ENCODE measurements around the gene MBD3. TPM values are rescaled to one million over a fixed set of nuclear protein-coding genes. Genes with fewer than 3 reads are reported as not detected.
"Not testable (repeated sequence)": the region's sequence is repeated elsewhere in the genome, so short reads cannot be mapped to it uniquely, and the experiment has no call there.

Gene MBD3
- total and polyA plus RNA-seq, 3 donors from 2014 or later, result 78.3 to 153 (median 146) TPM

DNA sequence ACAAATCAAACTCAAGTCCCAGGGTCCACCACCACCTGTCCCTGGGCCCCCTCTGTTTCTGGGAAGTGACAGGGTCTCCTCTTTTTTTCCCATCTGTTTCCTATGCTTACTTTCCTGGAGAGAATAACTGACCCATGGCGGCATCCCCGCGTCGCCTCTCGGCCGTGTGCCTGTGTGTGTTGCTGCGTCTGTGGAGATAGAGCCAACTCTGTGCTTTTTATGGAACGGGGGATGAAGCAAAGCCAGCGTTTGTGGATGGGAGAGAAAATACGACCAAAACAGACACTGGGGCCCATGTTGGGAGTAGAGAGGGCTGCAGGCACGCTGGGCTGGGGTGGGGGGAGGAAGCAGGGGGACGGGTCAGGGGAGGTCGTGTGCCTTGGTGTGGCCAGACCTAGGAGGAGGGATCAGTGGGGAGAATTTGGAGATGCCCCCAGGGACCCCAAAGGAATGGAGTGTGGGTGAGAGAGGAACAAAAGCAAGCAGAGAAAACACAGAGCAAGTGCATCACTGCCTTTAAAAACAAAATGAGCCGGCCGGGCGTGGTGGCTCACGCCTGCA is 52.2 kb downstream of the MBD3 start:
- H3K4me1 ChIP-seq, result peaks cover 42% of the 10 kb centered on the region
- intact Hi-C loops (cut with DNase I; ENCODE audit: low total_unique reads), result loop anchor here (10.0 kb wide), 2 partner anchors 134 to 224 kb away; no protein-coding TSS in a partner anchor

DNA sequence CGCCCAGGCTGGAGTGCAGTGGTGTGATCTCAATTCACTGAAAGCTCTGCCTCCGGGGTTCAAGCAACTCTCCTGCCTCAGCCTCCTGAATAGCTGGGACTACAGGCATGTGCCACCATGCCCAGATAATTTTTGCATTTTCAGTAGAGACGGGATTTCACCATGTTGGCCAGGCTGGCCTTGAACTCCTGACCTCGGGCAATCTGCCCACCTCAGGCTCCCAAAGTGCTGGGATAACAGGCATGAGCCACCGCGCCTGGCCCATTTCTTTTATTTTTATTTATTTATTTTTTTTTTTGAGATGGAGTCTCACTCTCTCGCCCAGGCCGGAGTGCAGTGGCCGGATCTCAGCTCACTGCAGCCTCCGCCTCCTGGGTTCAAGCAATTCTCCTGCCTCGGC is 52.9 kb downstream of the MBD3 start:
- H3K27me3 ChIP-seq; H3K9me3 ChIP-seq; DNase-seq; H3K36me3 ChIP-seq (ENCODE audit: low read depth, missing control alignments); H3K4me3 ChIP-seq: not testable (repeated sequence)
- Histone ChIP-seq H3K27ac (peak overlapping the region; percentile 45 to 53), H3K4me1 (peaks cover 42% of the 10 kb centered on the region)
- intact Hi-C loops (cut with DNase I; ENCODE audit: low total_unique reads), result loop anchor here (10.0 kb wide), 2 partner anchors 135 to 225 kb away; no protein-coding TSS in a partner anchor
- 46 to 47% methylated on average over 9 to 11 of the region's 11 CpGs for WGBS, 2 donors

More for the DNA sequence above, 52.2 kb downstream of the MBD3 start:
- Histone ChIP-seq H3K27ac (peak overlapping the region; percentile 24 to 53), H3K27me3 (no peaks in the 10 kb centered on the region), H3K36me3 (ENCODE audit: low read depth, missing control alignments) (no peaks in the 10 kb centered on the region), H3K9me3 (no peaks in the 10 kb centered on the region), H3K4me3 (no peak overlapping the region)
- DNase-seq, result peak; percentile 67
- WGBS, 2 donors, result 32 to 43% methylated on average over 17 of the region's 17 CpGs
- TF ChIP-seq, protein P1, sequence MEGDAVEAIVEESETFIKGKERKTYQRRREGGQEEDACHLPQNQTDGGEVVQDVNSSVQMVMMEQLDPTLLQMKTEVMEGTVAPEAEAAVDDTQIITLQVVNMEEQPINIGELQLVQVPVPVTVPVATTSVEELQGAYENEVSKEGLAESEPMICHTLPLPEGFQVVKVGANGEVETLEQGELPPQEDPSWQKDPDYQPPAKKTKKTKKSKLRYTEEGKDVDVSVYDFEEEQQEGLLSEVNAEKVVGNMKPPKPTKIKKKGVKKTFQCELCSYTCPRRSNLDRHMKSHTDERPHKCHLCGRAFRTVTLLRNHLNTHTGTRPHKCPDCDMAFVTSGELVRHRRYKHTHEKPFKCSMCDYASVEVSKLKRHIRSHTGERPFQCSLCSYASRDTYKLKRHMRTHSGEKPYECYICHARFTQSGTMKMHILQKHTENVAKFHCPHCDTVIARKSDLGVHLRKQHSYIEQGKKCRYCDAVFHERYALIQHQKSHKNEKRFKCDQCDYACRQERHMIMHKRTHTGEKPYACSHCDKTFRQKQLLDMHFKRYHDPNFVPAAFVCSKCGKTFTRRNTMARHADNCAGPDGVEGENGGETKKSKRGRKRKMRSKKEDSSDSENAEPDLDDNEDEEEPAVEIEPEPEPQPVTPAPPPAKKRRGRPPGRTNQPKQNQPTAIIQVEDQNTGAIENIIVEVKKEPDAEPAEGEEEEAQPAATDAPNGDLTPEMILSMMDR (IDR thresholded peaks at IDR 0.05), result no peak
- TF ChIP-seq POLR2A (IDR thresholded peaks at IDR 0.05), result no peak

DNA sequence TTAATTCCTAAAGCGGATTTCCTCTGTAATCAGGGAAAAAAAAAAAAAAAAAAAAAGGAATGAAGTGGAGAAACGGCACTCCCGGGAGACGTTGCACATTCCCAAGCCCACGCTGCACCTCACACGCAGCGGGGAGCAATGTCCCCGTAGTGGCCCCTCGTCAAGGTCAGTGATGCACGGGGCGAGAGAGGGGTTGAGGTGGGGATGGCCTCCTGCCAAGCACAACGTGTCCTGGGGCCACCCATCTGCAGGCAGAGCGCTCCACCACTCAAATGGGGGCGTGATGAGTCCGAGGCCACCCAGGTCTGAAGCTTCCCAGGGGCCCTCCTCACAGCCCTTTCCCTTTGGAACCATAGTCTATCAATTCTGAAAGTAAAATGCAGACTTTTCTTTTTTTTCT is 53.7 kb downstream of the MBD3 start:
- H3K36me3 ChIP-seq (ENCODE audit: low read depth, missing control alignments), result no peaks in the 10 kb centered on the region
- 21 to 24% methylated on average over 15 of the region's 15 CpGs for WGBS, 2 donors
- peaks cover 42% of the 10 kb centered on the region for H3K4me1 ChIP-seq
- no peak for TF ChIP-seq POLR2A (IDR thresholded peaks at IDR 0.05)
- TF ChIP-seq, protein P1 (IDR thresholded peaks at IDR 0.05), result no peak
- no peak overlapping the region for H3K4me3 ChIP-seq
- H3K9me3 ChIP-seq, result no peaks in the 10 kb centered on the region
- H3K27ac ChIP-seq, result peak overlapping the region; percentile 45 to 50
- peak; percentile 81 for DNase-seq
- intact Hi-C loops (cut with DNase I; ENCODE audit: low total_unique reads), result no loop called here
- H3K27me3 ChIP-seq, result no peaks in the 10 kb centered on the region

DNA sequence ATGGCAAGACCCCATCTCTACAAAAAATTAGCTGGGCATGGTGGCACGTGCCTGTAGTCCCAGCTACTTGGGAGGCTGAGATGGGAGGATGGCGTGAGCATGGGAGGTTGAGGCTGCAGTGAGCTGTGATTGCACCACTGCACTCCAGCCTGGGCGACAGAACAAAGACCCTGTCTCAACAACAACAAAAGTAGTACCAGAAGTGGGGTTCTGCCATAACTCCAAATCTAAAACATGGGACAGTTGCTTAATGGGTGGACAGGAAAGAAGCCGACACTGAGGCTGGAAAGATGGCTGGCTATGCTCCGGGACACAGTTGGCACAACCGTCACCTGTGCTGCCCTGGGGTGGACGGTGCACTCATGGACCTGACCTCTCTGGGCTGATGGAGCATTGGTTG is 57.0 kb downstream of the MBD3 start:
- peaks cover 22% of the 10 kb centered on the region for H3K4me1 ChIP-seq
- H3K27ac ChIP-seq; H3K4me3 ChIP-seq; DNase-seq; H3K36me3 ChIP-seq (ENCODE audit: low read depth, missing control alignments); H3K9me3 ChIP-seq; intact Hi-C loops (cut with DNase I; ENCODE audit: low total_unique reads); H3K27me3 ChIP-seq: not testable (repeated sequence)
- 89 to 93% methylated on average over 6 to 7 of the region's 7 CpGs for WGBS, 2 donors

DNA sequence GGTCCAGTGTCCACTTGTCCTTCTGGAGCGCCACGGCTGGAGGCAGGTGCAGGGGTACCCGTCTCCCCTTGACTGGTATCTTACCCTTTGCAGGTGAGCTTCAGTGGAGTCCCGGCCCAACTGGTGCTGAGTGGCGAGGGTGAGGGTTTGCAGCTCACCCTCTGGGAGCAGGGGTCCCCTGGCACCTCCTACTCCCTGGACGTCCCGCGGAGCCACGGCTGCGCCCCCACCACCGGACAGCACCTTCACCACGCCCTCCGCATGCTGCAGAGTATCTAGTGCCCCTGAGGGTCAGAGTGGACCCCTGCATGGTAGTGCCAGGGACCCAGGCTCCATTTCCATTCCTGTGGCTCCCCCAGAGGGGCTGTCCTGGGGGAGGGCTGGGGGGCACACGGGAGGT is 57.7 kb downstream of the MBD3 start:
- H3K4me1 ChIP-seq, result peaks cover 16% of the 10 kb centered on the region
- no peak for DNase-seq
- H3K36me3 ChIP-seq (ENCODE audit: low read depth, missing control alignments), result no peaks in the 10 kb centered on the region
- TF ChIP-seq, protein P1 (IDR thresholded peaks at IDR 0.05), result no peak
- no peak for TF ChIP-seq POLR2A (IDR thresholded peaks at IDR 0.05)
- intact Hi-C loops (cut with DNase I; ENCODE audit: low total_unique reads), result no loop called here
- H3K27me3 ChIP-seq, result no peaks in the 10 kb centered on the region
- H3K4me3 ChIP-seq, result no peak overlapping the region
- WGBS, 2 donors, result 77 to 93% methylated on average over 8 to 14 of the region's 14 CpGs
- H3K9me3 ChIP-seq, result no peaks in the 10 kb centered on the region
- H3K27ac ChIP-seq, result no peak overlapping the region
